SIG-M5 treated with dmso at 0.1 percent for 504 hours (cell line): Measurements from ENCODE around the gene HEPHL1.
A peak's percentile ranks its signal among the peaks of the same experiment; 100 is the strongest.

ENCODE experiments used
- DNase-seq: peaks from one replicate; lab custom pipeline; 2025; ENCODE audit not compliant: unreplicated experiment; lab: John Stamatoyannopoulos, UW

The HEPHL1 gene

DNA sequence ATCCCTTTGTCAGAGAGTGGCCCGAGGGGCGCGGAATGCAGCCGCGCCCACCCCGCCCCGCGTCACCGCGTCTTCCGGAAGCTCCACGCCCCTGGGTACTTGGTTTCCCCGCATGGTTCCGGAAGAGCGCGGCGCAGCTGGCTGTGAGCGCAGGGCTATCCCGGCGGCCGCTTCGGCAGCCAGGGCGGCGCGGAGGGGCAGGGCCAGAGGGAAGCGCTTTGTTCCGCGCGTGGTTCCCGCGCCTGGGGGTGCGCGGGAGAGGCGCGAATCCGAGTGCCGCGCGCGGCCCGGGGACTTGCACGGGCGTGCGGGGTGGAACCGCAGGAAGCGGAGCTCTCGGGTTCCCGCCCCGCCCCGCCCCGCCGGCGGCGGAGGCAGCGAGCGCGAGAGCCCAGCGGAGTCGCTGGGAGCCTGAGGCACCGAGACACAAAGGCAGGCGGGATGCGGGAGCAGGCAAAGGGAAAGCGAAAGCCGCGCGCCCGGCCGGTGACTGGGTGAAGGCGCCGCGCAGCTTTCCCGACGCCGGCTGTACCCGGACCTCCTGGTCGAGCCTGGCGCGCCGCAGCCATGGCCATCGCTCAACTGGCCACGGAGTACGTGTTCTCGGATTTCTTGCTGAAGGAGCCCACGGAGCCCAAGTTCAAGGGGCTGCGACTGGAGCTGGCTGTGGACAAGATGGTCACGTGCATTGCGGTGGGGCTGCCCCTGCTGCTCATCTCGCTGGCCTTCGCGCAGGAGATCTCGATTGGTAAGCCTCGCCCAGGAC, 107.8 kb downstream of the HEPHL1 start, which contains the start of gene PANX1:
Gene PANX1 (plus strand): TSS at position 96 of the 766 bp plus-strand sequence. CDS start 472 bp downstream, at position 568.
- peak; percentile 76 for DNase-seq

DNA sequence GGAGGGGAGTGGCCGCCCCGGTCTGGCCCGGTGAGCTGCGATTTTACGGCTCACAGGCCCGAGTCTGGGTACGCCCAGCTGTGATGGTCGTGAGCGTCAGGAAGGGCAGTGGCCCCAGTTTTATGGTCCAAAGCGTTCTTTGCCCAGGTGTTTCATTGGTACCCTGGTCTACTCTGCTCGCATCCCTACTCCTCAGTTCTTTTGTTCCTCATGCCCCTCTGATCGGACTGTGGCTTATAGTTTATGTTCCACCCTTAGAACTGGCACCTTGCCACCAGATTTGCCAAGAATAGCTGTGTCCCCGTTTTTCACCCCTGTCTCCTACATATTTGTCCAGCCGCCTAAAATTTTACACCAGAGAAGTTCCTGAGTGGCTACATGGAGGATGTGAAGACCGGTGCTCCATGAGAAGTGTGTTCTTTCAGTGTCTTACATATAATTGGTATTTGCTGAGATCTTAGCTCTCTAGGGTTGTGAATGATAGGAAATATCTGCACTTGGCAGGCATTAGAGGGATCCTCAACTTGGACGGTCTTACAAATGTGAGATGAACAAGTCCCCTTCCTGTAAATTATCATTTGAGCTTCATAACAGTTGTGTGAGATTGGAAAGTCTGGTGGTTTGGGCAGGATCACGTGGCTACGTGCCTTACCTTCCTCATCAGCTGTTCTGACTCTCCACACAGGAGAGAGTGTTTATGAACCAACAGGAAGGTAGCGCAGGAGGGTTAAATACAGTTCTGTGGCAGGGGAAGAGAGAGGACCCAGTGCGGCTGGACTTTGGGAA, 108.6 kb downstream of the HEPHL1 start:
- no peak for DNase-seq

DNA sequence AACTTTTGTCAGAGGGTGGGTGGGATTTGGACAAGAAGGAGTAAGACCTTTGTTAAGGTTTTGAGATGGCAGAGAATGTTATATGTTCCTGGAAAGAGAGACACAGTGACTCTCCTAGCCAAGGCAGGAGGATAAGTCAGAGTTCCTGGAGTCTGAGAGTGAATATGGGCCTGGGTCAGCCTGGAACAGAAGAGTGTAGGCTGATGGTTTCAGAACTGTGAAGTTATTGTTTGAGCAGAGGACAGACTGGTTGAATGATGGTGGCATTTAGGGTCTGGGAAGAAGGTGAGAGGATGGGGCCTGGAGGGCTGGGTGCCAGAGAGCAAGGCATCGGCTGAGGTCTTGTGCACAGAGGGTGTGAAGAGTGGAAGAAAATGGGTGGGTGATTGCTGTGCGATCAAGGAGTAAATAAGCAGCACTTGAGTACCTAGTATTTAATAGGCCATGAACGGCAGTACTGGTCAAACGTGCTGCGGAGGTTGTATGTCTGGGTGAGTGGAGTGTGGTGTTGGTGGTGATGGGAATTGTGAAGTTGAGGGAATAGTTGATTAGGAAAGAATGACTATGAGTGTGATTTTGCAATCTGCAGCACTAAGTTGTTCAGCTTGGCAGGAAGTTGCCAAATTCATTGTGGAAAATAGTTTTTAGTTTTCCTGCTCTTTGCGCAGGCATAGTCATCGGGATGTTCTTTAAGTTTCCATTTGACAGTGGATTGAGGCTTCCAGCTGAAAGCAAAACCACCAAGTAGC, 109.3 kb downstream of the HEPHL1 start:
- peak; percentile 38 for DNase-seq

DNA sequence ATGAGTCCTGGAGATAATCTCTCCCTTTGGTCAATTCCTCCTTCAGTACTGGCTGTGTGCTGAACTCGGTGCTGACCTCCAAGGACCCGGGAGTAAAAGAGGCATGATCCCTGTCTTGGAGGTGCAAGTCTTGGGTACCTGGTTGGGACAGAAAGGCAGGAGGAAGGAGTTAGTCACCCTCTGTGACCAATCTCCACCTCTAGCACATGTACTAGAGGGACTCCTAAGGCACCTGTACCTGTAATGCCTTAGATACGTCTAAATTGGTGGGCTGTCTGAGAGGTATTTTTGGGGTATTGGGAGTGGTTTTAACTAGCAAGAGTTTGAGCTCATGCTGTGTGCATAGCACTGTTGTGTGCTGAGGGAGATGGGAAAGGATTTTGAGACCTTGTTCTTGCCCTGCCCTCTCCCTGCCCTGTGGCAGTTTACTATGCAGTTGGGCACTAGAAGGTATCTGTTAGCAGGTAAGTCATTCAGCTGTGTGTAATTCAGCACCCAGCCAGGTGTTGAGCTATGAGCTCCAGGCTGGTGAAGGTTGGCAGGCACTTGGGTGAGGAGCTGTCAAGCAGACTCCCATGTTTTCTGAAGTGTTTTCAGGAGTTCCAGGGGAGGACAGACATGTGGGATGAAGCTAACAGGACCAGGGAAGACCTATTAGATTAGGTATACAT, 110.0 kb downstream of the HEPHL1 start:
- DNase-seq: no peak

DNA sequence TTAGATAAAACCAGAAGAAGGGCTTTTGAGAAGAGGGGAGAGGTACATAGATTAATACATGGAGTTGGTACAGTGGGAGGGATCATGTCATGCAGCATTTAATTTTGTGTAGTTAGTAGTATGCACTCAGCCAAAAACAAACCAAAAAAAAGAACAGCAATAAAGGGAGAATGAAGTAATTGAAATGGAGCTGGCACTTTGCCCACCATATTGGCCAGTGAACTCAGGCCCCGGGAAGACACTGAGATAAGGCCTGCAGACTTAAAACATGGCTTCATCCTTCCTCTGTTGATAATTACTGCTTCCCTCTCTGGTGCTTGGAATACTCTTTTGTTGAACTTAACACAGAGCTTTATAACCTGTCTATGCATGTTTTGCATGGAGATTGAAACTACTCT, 110.6 kb downstream of the HEPHL1 start:
- no peak for DNase-seq

DNA sequence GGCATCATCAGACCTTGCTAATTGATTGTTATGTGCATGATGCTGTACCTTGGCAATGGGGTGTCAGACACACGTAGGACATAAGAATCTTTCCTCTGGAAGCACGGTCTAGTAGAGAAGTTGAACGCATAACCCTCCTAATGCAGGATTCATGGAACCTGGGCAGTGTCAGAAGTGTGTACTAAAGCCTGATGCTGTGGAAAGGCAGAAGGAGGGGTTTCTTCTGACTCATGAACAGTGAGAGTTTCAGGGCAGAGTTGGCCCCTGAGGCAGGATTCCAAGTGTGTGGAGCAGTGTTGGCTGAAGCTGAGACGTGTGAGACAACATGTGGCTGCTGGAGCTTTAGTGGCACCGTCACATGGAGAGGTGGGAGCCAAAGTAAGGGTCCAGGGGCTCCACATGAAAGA, 111.0 kb downstream of the HEPHL1 start:
- no peak for DNase-seq

DNA sequence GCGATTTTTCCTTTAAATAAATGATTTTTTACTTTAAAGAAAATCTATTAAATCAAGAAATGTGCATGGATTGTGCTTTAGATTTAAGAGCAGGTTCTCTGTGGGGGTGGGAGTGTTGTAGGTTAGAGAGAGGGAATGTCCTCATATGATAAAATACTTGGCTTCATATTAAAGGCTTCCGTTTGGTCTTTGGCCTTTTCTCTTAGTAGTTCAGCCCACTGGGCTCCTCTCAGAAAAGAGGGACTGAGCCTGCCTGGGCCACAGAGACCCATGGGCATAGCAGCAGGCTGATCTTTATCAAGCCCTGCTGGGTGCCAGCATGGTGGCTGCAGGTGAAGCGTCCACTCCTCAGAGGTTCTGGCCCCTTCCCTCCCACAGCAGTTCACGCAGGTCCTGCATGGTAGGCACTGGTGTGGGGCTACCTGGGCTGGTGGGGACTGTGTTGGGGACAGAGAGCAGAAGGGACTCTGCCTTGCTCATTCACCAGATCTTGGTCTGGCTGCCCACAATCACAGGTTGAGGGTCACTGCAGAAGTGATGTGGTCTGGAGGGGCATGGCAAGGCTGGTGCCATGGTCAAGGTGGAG, 111.8 kb downstream of the HEPHL1 start:
- no peak for DNase-seq

DNA sequence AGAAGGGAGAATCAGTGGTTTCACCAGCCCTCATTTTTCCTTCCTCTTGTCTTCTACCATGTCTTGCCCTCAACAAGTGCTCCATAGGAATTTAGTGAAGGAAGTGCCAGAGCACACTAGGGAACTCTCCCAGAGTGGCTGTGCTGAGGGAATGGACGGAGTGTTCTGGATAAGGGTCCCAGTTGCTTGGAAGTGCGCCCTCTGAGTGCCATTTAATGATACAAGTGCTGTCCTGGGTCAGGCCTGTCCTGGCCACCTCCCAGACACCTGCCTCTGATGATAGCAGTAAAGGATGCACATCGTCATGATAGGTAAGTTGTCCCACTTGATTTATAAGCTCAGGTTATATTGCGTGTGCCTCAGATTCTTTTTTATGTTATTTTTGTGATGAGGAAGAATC, 112.6 kb downstream of the HEPHL1 start:
- DNase-seq: no peak

DNA sequence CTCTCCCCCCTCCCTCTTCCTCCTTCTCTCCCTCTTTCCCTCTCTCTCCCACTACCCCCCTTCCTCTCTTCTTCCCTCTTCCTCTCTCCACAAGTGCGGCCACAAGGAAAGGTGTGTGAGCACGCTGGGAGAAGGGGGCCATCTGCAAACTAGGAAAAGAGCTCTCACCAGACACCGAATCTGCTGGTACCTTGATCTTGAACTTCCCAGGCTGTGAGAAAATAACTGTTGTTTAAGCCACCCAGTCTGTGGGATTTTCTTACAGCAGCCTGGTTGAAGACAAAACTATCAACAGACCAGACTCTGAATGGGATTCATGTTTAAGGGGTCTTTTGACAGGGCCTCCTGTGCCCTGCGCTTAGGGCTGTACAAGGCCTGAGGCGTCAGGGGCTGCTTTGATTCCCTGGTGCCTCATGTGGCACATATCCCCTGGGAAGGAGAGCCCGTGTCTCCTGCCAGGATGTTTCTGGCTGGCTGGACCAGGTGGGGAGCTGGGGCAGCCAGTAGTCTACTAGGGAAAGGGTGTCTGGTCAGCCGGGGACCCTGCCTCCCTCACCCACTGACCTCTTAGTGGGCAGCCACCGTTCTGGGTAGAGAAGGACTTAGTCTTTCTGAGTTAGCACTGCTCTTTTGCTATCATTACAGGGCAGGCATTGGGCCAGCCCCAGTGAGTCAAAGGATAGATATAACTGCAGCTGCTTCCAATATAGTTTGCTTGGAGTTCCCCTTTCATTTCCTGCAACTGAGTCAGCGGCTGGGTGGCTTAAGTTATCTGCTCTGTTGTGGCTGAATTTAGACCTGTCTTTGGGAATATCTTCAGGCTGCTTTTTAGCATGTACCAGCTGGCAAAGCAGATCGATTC, 113.7 kb downstream of the HEPHL1 start:
- peak; percentile 62 for DNase-seq

DNA sequence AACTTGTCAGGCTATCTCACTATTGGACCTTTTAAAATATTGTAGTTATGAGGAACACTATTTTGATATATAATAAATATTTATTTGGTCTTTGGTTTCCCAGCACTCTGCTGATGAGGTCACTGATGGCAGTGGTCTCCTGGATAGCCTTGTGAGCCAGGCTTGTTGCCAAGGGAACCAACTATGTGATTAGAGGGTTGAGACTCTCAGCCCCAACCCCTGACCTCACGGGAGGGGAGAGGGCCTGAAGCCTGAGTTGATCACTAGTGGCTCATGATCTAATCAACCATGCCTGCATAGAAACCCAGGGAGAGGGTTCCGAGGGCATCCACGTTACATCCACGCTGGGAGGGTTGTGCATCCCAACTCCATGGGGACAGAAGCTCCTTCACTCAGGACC, 118.3 kb downstream of the HEPHL1 start:
- DNase-seq: no peak

DNA sequence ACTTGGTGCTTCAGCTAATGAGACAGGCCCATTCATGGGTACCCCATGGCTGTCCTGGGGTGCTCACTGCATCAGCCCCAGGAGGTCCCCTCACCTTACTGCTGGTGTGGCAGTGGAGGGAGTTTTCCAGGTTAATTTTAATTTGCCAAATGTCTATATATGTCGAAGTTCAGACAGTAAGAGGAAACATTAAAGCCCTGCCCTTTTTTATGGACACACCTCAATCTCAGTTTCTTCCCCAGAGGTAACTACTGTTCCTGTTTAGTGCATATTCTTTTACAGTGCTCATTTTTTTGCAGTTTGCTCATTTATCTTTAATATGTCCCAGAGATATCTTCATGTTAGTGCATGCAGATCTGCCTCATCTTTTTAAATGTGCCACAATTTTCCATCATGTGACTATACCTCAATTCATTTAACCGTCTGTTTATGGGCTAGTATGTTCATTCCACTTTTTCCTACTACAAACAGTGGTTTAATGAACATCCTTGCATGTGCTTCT, 119.1 kb downstream of the HEPHL1 start:
- no peak for DNase-seq

DNA sequence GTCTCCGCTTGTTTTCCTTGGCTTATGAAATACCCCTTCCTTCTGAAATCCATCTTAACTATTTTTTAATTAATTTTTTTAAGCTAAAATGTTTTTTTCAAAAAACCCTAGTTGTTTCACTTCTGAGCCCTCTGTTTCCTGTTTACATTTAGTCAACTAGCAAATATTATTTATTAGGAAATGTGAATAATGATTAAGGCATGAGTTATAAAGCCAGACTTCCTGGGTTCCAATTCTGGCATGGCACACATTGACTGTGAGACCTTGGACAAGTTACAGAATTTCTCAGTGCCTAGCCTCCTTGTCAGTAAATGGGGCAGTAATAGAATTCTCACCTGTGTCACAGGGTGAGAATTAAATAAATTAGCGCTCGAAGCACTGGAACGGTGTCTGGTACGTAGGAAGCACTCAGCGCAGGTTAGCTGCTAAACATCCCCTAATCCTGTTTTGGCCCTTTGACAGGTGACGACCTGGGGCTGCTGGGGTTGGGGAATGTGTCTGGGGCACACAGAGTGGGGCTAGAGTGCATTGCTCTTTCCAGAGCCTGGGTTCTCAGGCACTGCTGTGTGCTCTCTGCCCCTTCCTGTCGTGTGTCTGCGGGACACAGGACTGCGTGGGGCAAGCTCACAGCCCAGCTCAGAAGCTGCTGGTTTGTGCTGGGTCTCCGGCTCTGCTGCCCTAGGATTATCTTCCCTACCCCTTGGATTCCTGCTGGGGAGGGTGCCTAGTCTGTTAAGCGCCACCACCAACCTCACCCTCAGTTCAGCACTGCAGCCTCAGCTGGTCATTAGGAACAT, 120.6 kb downstream of the HEPHL1 start:
- no peak for DNase-seq

DNA sequence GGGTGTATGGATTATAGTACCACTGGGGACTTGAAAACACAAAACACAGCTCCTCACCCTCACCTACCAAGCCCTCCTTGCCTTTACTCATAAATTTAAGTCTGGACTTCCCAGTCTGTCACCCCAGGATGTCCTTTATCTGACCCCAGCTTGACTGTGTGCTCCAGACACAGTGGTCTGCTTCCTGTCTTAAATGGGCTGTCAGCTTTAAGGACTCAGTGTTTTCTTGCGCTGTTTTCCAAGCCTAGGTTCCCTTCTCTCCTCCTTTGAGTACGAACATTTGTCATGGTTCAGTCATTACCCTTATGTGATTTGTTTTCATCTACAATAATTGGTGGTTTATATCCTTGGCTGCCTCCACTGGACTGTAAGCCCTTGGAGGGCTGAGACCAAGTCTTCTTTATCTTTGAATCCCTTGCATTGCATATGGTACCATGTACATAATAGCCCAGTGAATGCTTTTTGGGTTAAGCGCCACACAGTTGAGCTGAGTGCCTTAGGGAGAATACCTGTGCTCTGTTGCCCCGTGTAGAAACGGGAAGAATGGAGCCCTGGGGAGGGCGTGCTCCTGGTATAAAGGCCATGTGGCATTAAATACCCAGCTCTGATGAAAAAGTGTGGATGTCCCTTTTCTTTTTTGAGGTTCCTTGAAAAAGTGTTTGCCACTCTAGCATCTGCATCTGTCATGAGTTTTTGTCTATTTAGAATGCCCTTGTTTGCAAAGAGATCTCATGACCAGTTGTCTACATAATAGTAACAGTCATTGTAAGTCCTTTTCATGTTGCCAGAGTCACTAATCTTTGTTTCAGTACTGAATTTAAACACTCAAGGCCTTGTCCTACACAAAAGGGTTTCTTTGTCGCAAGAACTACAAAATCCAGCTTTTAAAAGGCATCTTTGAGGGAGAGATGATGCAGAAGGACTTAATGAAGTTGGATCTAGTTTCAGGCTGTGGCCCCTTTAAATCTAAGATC, 121.4 kb downstream of the HEPHL1 start:
- DNase-seq: no peak

DNA sequence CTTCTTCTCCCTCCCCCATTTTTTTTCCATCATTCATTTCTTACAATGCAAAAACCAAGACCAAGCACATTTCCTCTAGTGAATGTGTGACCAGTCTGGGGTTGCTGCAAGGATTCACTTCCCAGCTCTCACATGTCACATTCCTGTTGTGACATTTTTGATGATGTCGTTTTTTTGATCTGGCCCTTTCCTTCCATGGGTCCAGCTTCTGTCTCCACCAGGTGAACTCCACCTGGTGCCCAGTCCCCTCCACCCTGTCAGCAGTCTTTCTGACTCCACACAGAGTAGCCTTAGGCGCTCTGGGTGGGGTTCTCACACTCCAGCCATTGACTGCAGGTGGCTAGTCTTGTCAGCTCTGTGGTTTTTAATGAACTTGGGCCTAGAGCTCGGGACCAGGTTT, 123.1 kb downstream of the HEPHL1 start:
- no peak for DNase-seq

DNA sequence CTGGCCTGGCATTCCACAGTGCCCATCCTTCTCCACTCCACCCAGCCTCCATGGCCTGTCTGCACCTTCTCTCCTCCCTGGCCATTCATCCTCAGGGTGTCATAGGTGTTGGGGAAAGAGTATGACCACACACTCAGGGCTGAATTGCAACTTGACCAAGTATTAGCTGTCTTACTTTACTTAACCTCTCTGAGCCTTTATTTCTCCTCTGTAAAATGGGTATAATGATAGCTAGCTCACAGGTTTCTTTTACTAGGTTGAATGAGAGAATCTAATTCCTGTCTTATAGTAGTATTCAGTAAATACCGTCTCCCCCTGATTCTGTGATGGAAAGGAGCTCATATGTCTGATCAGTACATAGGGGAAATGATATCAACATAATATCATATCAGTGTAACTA, 123.5 kb downstream of the HEPHL1 start:
- no peak for DNase-seq

DNA sequence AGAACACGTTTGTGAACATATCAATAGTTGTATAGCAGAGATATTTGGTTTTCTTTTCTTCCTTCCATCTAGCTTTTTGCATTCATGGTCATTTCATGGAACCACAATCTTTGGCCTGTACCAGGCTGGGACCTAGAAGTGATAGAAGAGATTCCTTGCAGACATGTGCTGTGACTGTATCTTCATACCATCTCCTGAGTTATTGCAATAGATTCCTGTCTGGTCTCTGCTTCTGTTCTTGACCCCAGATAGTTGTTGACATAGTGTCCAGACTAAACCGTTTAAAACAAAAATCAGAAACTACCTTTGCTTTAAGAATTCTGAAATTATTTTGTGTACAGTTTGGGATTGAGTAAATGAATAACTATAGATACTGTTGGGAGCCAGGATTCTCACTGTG, 124.3 kb downstream of the HEPHL1 start:
- no peak for DNase-seq

DNA sequence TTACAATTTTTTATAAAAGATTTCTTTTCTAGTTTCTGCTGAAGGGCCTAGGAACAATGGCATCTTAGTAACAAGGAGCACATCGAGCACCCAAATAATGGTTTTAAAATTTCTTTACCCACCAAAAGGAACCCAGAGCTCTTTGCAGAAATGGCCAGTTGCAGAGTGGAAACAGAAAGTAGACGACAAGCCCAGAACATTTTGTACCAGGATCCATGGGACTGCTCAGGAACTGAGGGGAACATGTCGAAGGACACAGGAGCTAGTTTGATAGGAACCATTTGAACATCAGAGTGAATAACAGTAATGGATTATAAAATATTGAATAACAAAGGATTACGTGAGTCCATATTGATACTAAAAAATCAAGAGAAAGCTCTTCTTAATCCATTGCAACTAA, 124.8 kb downstream of the HEPHL1 start:
- DNase-seq: no peak

DNA sequence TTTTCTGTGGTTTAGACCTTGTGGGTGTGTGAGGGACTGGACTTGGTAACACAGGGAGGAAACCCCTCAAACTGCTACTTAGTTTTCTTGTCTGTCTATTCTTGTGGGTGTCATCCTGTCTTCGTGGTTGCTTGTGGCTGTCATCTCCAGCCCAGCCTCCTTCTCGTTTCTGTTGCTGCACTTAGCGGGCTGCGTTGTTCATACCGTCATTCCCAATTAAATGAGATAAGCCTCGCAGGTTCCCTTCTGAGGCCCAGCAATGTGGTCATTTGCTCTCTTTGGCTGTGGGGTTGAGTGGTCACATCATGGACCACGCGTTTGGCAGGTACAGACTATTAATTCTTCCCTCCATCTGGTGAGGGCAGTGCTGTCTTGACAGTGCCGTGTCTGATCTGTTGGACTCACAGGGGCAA, 126.3 kb downstream of the HEPHL1 start:
- no peak for DNase-seq
